DMS153 (cell line): ENCODE measurements around the gene SND1.

Experiments used
- DNase-seq: peaks from one replicate; lab custom pipeline; 2025; lab: John Stamatoyannopoulos, UW

Gene SND1

GRCh38 chr7:128139406-128139805 is 487.4 kb downstream of the SND1 start:
- DNase-seq, result no peak

- DNase-seq, result no peak
Observed at GRCh38 chr7:128141683-128142195, 489.7 kb downstream of the SND1 start.
